ACC112 (cell line): Measurements from ENCODE around the gene PDX1.

ENCODE experiments used
- H2AFZ ChIP-seq: fragments of 200-600 bp; sonication (generic); one replicate; pipeline ENCODE4 v1.6.0; 2017; ENCODE audit warnings: antibody characterized with exemption, low read length; ENCODE audit not compliant: unreplicated experiment
- H3K27ac ChIP-seq: fragments of 200-600 bp; sonication (generic); 2 replicates; pipeline ENCODE4 v1.5.1; 2014; ENCODE audit warnings: low read depth, mild to moderate bottlenecking, antibody characterized with exemption, low read length, moderate library complexity
- H3K27me3 ChIP-seq: fragments of 200-600 bp; sonication (generic); 2 replicates; pipeline ENCODE4 v1.6.1; 2014; ENCODE audit warnings: mild to moderate bottlenecking, antibody characterized with exemption, low read length, moderate library complexity, mixed read lengths; ENCODE audit not compliant: insufficient read depth
- H3K36me3 ChIP-seq: fragments of 200-600 bp; sonication (generic); 2 replicates; pipeline ENCODE4 v1.6.1; 2016; ENCODE audit warnings: mild to moderate bottlenecking, antibody characterized with exemption, low read length, moderate library complexity, mixed read lengths; ENCODE audit not compliant: insufficient read depth
- H3K4me1 ChIP-seq: fragments of 200-600 bp; sonication (generic); one replicate; pipeline ENCODE4 v1.6.1; 2016; ENCODE audit warnings: low read length, mixed read lengths; ENCODE audit not compliant: insufficient read depth, unreplicated experiment, control insufficient read depth
- H3K4me3 ChIP-seq: fragments of 200-600 bp; sonication (generic); 2 replicates; pipeline ENCODE4 v1.5.1; 2014; ENCODE audit warnings: mild to moderate bottlenecking, low read depth, low read length
- H3K79me2 ChIP-seq: fragments of 200-600 bp; sonication (generic); one replicate; pipeline ENCODE4 v1.6.0; 2016; ENCODE audit warnings: low read length; ENCODE audit not compliant: control insufficient read depth, unreplicated experiment, insufficient read depth

PDX1 gene

DNA sequence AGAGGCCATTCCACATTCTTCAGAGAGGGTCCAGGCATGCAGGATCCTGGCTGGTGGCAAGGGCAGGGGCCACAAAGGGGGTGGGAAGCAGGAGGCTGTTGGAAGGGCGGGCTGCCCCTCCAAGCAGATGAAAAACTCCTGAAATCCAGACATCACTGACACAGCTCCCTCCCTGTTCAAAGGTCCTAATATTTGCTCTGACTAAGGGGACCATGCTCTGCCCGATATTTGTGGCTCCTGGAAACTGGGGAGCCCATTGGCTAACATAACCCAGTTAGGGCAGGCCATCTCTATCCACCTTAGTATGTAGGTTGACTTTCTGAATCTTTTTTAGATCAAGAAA lies 52.6 kb downstream of the PDX1 start:
- Histone ChIP-seq H3K79me2 (no peaks in the 10 kb centered on the region), H3K27ac (no peak overlapping the region), H3K4me1 (no peaks in the 10 kb centered on the region), H3K27me3 (peaks cover 99% of the 10 kb centered on the region), H3K4me3 (no peak overlapping the region), H3K36me3 (no peaks in the 10 kb centered on the region), H2AFZ (no peak overlapping the region)

DNA sequence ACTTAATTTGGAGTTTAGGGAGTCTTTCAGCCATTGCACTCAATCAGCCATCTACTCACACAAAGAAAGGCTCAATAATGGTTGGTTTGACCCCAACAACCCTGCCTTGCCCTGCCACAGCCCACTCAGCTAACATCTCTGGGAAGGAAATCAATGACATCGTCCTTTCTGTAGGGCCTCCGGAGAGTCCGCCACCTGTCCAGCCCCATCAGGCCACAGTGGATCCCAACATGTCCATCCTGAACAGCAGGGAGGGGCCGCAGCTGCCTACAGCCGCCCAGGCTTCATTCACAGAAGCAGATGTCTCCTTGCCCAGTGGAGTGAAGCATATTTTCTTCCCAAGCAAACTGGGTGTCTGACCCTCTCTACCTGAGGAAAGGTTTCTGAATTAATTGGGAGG lies 53.5 kb downstream of the PDX1 start:
- Histone ChIP-seq H3K4me1 (no peaks in the 10 kb centered on the region), H3K27ac (no peak overlapping the region), H3K4me3 (no peak overlapping the region), H2AFZ (no peak overlapping the region), H3K36me3 (no peaks in the 10 kb centered on the region), H3K27me3 (peaks cover 99% of the 10 kb centered on the region), H3K79me2 (no peaks in the 10 kb centered on the region)

DNA sequence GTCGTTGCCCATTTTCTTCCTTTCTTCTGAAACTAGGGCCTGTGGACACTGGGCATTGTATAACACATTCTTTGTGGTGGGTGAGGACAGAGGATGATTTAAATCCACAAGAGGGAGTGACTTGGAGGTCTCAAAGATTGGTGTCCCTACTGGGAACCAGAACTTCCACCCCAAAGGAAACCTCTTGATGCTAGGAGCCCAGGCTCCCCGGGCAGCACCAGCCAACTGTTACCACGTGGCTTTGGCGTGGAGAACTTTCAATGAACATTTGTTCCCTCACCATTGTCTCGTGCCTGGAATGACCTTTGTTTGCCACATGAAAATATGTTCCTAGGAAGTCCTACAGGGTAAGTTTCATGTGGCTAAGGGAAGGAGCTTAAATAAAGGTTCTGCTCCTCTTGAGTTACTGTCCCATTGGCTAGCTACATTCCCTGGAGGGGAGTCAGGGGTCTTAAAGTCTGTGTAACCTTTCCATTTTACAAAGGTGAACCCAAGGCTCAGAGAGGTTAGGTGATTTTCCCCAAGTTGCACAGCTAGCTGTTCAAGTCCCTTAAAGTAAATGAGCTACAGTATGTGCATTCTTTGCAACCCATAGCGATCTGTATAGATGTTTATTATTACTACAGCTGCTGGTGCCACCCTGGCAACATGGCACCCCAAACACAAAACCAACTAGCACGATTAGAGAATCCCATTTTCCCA lies 54.3 kb downstream of the PDX1 start:
- H2AFZ ChIP-seq, result no peak overlapping the region

More for the DNA sequence above, 54.3 kb downstream of the PDX1 start:
- Histone ChIP-seq H3K79me2 (no peaks in the 10 kb centered on the region), H3K4me3 (no peak overlapping the region), H3K27me3 (peaks cover 99% of the 10 kb centered on the region), H3K4me1 (no peaks in the 10 kb centered on the region), H3K36me3 (no peaks in the 10 kb centered on the region), H3K27ac (no peak overlapping the region)
